Tibial nerve (tissue), 4 donors: ENCODE data around the gene FOXK2. TPM values are rescaled to one million over a fixed set of nuclear protein-coding genes. Genes with fewer than 3 reads are reported as not detected.

Experiments
- DNase-seq, 2 donors: peaks; one replicate each; pipeline ENCODE4 v3.0.0-alpha.2; 2019; ENCODE audit warnings: low spot score in 2 of 2
- H3K27ac ChIP-seq, 4 donors: fragments of 200-600 bp; sonication (generic) in 3 of 4; one replicate each; pipeline ENCODE4 v1.5.1; 2017 to 2019; ENCODE audit warnings: mild to moderate bottlenecking in 1 of 4
- H3K27me3 ChIP-seq, 2 donors: fragments of 200-600 bp; sonication (generic) in 1 of 2; one replicate each; pipeline versions ENCODE4 v1.5.1 to v1.6.0; 2017 to 2019
- H3K36me3 ChIP-seq, 3 donors: fragments of 200-600 bp; sonication (generic); one replicate each; pipeline ENCODE4 v1.5.1; 2018 to 2019
- H3K4me1 ChIP-seq, 4 donors: fragments of 200-600 bp; sonication (generic) in 3 of 4; one replicate each; pipeline ENCODE4 v1.5.1; 2017 to 2019
- H3K4me3 ChIP-seq, 4 donors: fragments of 200-600 bp; sonication (generic) in 3 of 4; one replicate each; pipeline ENCODE4 v1.5.1; 2017 to 2019; ENCODE audit warnings: mild to moderate bottlenecking in 1 of 4, moderate library complexity in 1 of 4
- H3K9me3 ChIP-seq, 4 donors: fragments of 200-600 bp; sonication (generic) in 3 of 4; one replicate each; pipeline ENCODE4 v1.5.1; 2017 to 2019
- CTCF ChIP-seq, 5 experiments: fragments of 200-600 bp in 3 of 5; fragments of 450-650 bp in 2 of 5; sonication (generic) in 3 of 5; IDR thresholded peaks; one replicate each; pipeline ENCODE4 v1.5.1; 2016 to 2019; ENCODE audit warnings: antibody characterized with exemption in 5 of 5, mild to moderate bottlenecking in 3 of 5, moderate library complexity in 2 of 5
- EP300 ChIP-seq, 2 donors: sonication (generic); formaldehyde crosslinking; IDR thresholded peaks; one replicate each; pipeline ENCODE4 v1.6.1; 2017; ENCODE audit warnings: antibody characterized with exemption in 2 of 2, mild to moderate bottlenecking in 1 of 2
- POLR2A ChIP-seq, 2 donors: fragments of 450-650 bp; IDR thresholded peaks; one replicate each; pipeline ENCODE4 v1.6.1; 2017; ENCODE audit warnings: antibody characterized with exemption in 2 of 2, mild to moderate bottlenecking in 2 of 2, moderate library complexity in 2 of 2
- WGBS, 2 donors: methylation state at CpG; one replicate each; pipeline ENCODE4 v1.1.5; 2018; 5-methylcytosine and 5-hydroxymethylcytosine counted together
- total RNA-seq, 4 donors: library from RNA; depleted of rRNA; stranded (reverse); fragments of >200 nt; gene quantifications; one replicate each; pipeline ENCODE4 v1.1.0, GENCODE V29; 2016

FOXK2 gene
- total RNA-seq, 4 donors from 2014 or later: 29.6 to 65.4 (median 33.3) TPM

- Histone ChIP-seq H3K9me3 (no peaks in the 10 kb centered on the region), H3K36me3 (peaks cover 0 to 51% (median 0%) of the 10 kb centered on the region in 3 donors), H3K4me1 (peaks cover 0 to 20% (median 0%) of the 10 kb centered on the region in 4 donors), H3K27ac (no peak overlapping the region), H3K27me3 (no peaks in the 10 kb centered on the region), H3K4me3 (no peak overlapping the region)
- no peak for DNase-seq
- TF ChIP-seq POLR2A (IDR thresholded peaks at IDR 0.05) (no peak), EP300 (IDR thresholded peaks at IDR 0.05) (no peak), CTCF (IDR thresholded peaks at IDR 0.05) (no peak)
- WGBS, 2 donors: 80 to 81% methylated on average over 16 of the region's 16 CpGs
These were observed 117.4 kb downstream of the FOXK2 start for GRCh38 chr17:82636626-82637598.

- Histone ChIP-seq H3K27me3 (no peaks in the 10 kb centered on the region), H3K9me3 (no peaks in the 10 kb centered on the region), H3K4me3 (no peak overlapping the region), H3K27ac (no peak overlapping the region), H3K4me1 (peaks cover 0 to 34% (median 0%) of the 10 kb centered on the region in 4 donors), H3K36me3 (peaks cover 0 to 63% (median 0%) of the 10 kb centered on the region in 3 donors)
- TF ChIP-seq EP300 (IDR thresholded peaks at IDR 0.05): no peak
- WGBS, 2 donors: 63 to 67% methylated on average over 5 of the region's 5 CpGs
- DNase-seq: no peak
These were observed 118.7 kb downstream of the FOXK2 start for GRCh38 chr17:82638183-82638773.

GRCh38 chr17:82639628-82640027 is 120.1 kb downstream of the FOXK2 start:
- Histone ChIP-seq H3K4me3 (no peak overlapping the region), H3K27me3 (no peaks in the 10 kb centered on the region), H3K4me1 (peaks cover 0 to 43% (median 0%) of the 10 kb centered on the region in 4 donors), H3K36me3 (peaks cover 0 to 64% (median 0%) of the 10 kb centered on the region in 3 donors), H3K9me3 (no peaks in the 10 kb centered on the region), H3K27ac (no peak overlapping the region)
- WGBS, 2 donors: 80 to 84% methylated on average over 14 of the region's 14 CpGs
- no peak for TF ChIP-seq POLR2A (IDR thresholded peaks at IDR 0.05)
- TF ChIP-seq CTCF (IDR thresholded peaks at IDR 0.05): no peak
- TF ChIP-seq EP300 (IDR thresholded peaks at IDR 0.05): no peak
- no peak for DNase-seq

- Histone ChIP-seq H3K27me3 (no peaks in the 10 kb centered on the region), H3K4me3 (no peak overlapping the region), H3K9me3 (no peaks in the 10 kb centered on the region), H3K36me3 (peaks cover 0 to 62% (median 0%) of the 10 kb centered on the region in 3 donors), H3K4me1 (peaks cover 0 to 43% (median 0%) of the 10 kb centered on the region in 4 donors), H3K27ac (no peak overlapping the region)
- TF ChIP-seq POLR2A (IDR thresholded peaks at IDR 0.05): no peak
- TF ChIP-seq CTCF (IDR thresholded peaks at IDR 0.05): no peak
- no peak for TF ChIP-seq EP300 (IDR thresholded peaks at IDR 0.05)
- 91 to 95% methylated on average over 5 of the region's 5 CpGs for WGBS, 2 donors
- DNase-seq: no peak
These were observed 120.5 kb downstream of the FOXK2 start for GRCh38 chr17:82640036-82640435.

- H3K27me3 ChIP-seq: no peaks in the 10 kb centered on the region
- peaks cover 0 to 54% (median 0%) of the 10 kb centered on the region in 3 donors for H3K36me3 ChIP-seq
- TF ChIP-seq CTCF (IDR thresholded peaks at IDR 0.05) (no peak), EP300 (IDR thresholded peaks at IDR 0.05) (no peak), POLR2A (IDR thresholded peaks at IDR 0.05) (no peak)
- no peaks in the 10 kb centered on the region for H3K9me3 ChIP-seq
- no peak for DNase-seq
- no peak overlapping the region for H3K4me3 ChIP-seq
- 81 to 88% methylated on average over 14 of the region's 14 CpGs for WGBS, 2 donors
- no peak overlapping the region for H3K27ac ChIP-seq
- H3K4me1 ChIP-seq: peaks cover 0 to 61% (median 14%) of the 10 kb centered on the region in 4 donors
These were observed 122.5 kb downstream of the FOXK2 start for GRCh38 chr17:82642022-82642421.
